CD4-positive, alpha-beta T cell (primary cell): ENCODE data around the gene DCDC2. TPM values are rescaled to one million over a fixed set of nuclear protein-coding genes. Genes with fewer than 3 reads are reported as not detected.

Source experiments
- ATAC-seq: fragments of 200-7000 bp; cut with Tn5 transposase; one replicate; pipeline ENCODE4 v1.10.0; 2022; ENCODE audit warnings: mild to moderate bottlenecking; ENCODE audit not compliant: poor library complexity
- CTCF ChIA-PET: fragments of 350-600 bp; sonication (Branson Sonifier 250); formaldehyde crosslinking; loops from one replicate; lab custom pipeline; 2021; ENCODE audit warnings: antibody characterized with exemption, inconsistent platforms; lab: Charles Lee
- POLR2A ChIA-PET: fragments of 350-600 bp; sonication (Branson Sonifier 250); formaldehyde crosslinking; loops from one replicate; lab custom pipeline; 2021; ENCODE audit warnings: antibody characterized with exemption, inconsistent platforms; lab: Charles Lee
- DNase-seq, 14 experiments: peaks; one replicate each; pipeline ENCODE4 v3.0.0-alpha.2; 2013 to 2020; ENCODE audit warnings: mixed read lengths in 2 of 14
- H3K27ac ChIP-seq, 2 donors: one replicate each; pipeline versions ENCODE4 v1.5.1 to v1.7.0; 2013; ENCODE audit warnings: low read length in 2 of 2, low read depth in 1 of 2, mild to moderate bottlenecking in 1 of 2
- H3K27me3 ChIP-seq, 2 experiments: 1 replicate in 1 of 2; 2 replicates in 1 of 2; pipeline versions ENCODE4 v1.6.1 to v1.7.0; 2013; ENCODE audit warnings: low read length in 2 of 2, control low read depth in 1 of 2, mild to moderate bottlenecking in 1 of 2, moderate library complexity in 1 of 2; ENCODE audit not compliant: insufficient read depth in 2 of 2, control insufficient read depth in 1 of 2
- H3K36me3 ChIP-seq: one replicate; pipeline ENCODE4 v1.6.1; 2013; ENCODE audit warnings: low read length, control low read depth; ENCODE audit not compliant: insufficient read depth
- H3K4me1 ChIP-seq: one replicate; pipeline ENCODE4 v1.6.1; 2013; ENCODE audit warnings: low read length, control low read depth; ENCODE audit not compliant: insufficient read depth
- H3K4me3 ChIP-seq: one replicate; pipeline ENCODE4 v1.5.1; 2013; ENCODE audit warnings: mild to moderate bottlenecking, low read length, moderate library complexity
- H3K9me3 ChIP-seq, 2 experiments: 1 replicate in 1 of 2; 2 replicates in 1 of 2; pipeline versions ENCODE4 v1.6.1 to v1.7.0; 2013; ENCODE audit warnings: low read length in 2 of 2, mild to moderate bottlenecking in 2 of 2, control low read depth in 1 of 2, moderate library complexity in 1 of 2; ENCODE audit not compliant: control insufficient read depth in 1 of 2, insufficient read depth in 1 of 2
- H3K27ac Mint-ChIP-seq: one replicate; pipeline ENCODE4 v1.8.0; 2020; ENCODE audit warnings: mixed read lengths
- H3K27me3 Mint-ChIP-seq: one replicate; pipeline ENCODE4 v1.8.0; 2021; ENCODE audit warnings: mixed read lengths
- H3K36me3 Mint-ChIP-seq: one replicate; pipeline ENCODE4 v1.8.0; 2021; ENCODE audit warnings: low read depth, mixed read lengths
- H3K4me1 Mint-ChIP-seq: one replicate; pipeline ENCODE4 v1.8.0; 2021; ENCODE audit warnings: low read depth, mixed read lengths
- H3K4me3 Mint-ChIP-seq: one replicate; pipeline ENCODE4 v1.8.0; 2020; ENCODE audit warnings: mild to moderate bottlenecking, mixed read lengths
- H3K9me3 Mint-ChIP-seq: one replicate; pipeline ENCODE4 v1.8.0; 2020; ENCODE audit warnings: mixed read lengths
- CTCF ChIP-seq: fragments of 200-600 bp; IDR thresholded peaks from one replicate; pipeline ENCODE4 v1.8.0; 2022; ENCODE audit warnings: antibody characterized with exemption, mild to moderate bottlenecking
- intact Hi-C, 2 experiments: fragments of 100-400 bp; cut with DNase I in 1 of 2; cut with micrococcal nuclease in 1 of 2; formaldehyde crosslinking; loops; one replicate each; pipeline versions ENCODE4 v1.15.1 to v1.9.0; 2023 to 2025; cut with DNase I, micrococcal nuclease
- total RNA-seq, 174 experiments: library from RNA in 2 of 174; stranded (reverse) in 2 of 174; gene quantifications; one replicate each; pipeline ENCODE4 v1.2.3 and lab custom pipeline; 2021 to 2026

DCDC2 gene
- total RNA-seq, 2 experiments from 2014 or later: 0.05 TPM; not detected in 1

- Histone ChIP-seq H3K4me3 (no peak within 1 kb of the TSS), H3K27me3 (peaks cover 5 to 20% of the 10 kb centered on the region in 2 experiments), H3K27ac (no peak within 1 kb of the TSS), H3K4me1 (no peaks in the 10 kb centered on the region), H3K9me3 (peaks cover 0 to 10% of the 10 kb centered on the region in 2 experiments), H3K36me3 (no peaks in the 10 kb centered on the region)
- Mint-ChIP-seq H3K27me3 (peaks cover 58% of the 10 kb centered on the region), H3K4me3 (no peak within 1 kb of the TSS), H3K4me1 (no peaks in the 10 kb centered on the region), H3K27ac (no peak within 1 kb of the TSS), H3K36me3 (no peaks in the 10 kb centered on the region), H3K9me3 (peaks cover 2% of the 10 kb centered on the region)
- intact Hi-C loops: no loop called here
- no peak for ATAC-seq
- no peak for TF ChIP-seq CTCF
- DNase-seq: no peak
- ChIA-PET POLR2A (no interaction called here), CTCF (no interaction called here)
Measured at GRCh38 chr6:24125980-24126379, 231.9 kb downstream of the DCDC2 start, which contains the start of gene NRSN1. TSS of gene NRSN1 (plus strand) at chr6:24126215. CDS start at chr6:24134328, 8,113 bp downstream.

GRCh38 chr6:24122139-24122538 lies 235.7 kb downstream of the DCDC2 start:
- Histone ChIP-seq H3K27ac (no peak overlapping the region), H3K27me3 (peaks cover 5 to 18% of the 10 kb centered on the region in 2 experiments), H3K4me3 (no peak overlapping the region), H3K36me3 (no peaks in the 10 kb centered on the region), H3K9me3 (peaks cover 0 to 13% of the 10 kb centered on the region in 2 experiments), H3K4me1 (no peaks in the 10 kb centered on the region)
- Mint-ChIP-seq H3K36me3 (no peaks in the 10 kb centered on the region), H3K27ac (no peak overlapping the region), H3K27me3 (peaks cover 53% of the 10 kb centered on the region), H3K4me3 (no peak overlapping the region), H3K4me1 (no peaks in the 10 kb centered on the region), H3K9me3 (peaks cover 4% of the 10 kb centered on the region)
- POLR2A ChIA-PET: no interaction called here
- no peak for ATAC-seq
- CTCF ChIA-PET: no interaction called here
- TF ChIP-seq CTCF: no peak
- no peak for DNase-seq
- intact Hi-C loops: no loop called here

Other genes starting within 250 kb of the DCDC2 start
- gene NRSN1, start 231.8 kb downstream of the DCDC2 start, total RNA-seq: not detected
- gene MRS2, start 44.9 kb upstream of the DCDC2 start, total RNA-seq: 1 to 10 TPM; 3.7 to 4.6 TPM
- under 1 TPM; 0.59 to 0.66 TPM for gene GPLD1, start 131.5 kb upstream of the DCDC2 start, total RNA-seq
- gene ALDH5A1, start 136.9 kb upstream of the DCDC2 start, total RNA-seq: 1 to 10 TPM; 3.6 to 5.0 TPM